ENCODE data around the gene TBC1D8. TPM values are rescaled to one million over a fixed set of nuclear protein-coding genes. Genes with fewer than 3 reads are reported as not detected.

TBC1D8 gene
- total and polyA plus RNA-seq, 2 of the 8 experiments (the other 6 are each of a cell fraction or from before 2014, with no cell fraction given) = 20.8 to 21.8 TPM

GRCh38 chr2:100992262-100992661 lies 158.9 kb downstream of the TBC1D8 start:
- H3K79me1 ChIP-seq (ENCODE audit: low read depth, low read length) = no peaks in the 10 kb centered on the region
- peaks cover 0 to 2% (median under 1%) of the 10 kb centered on the region in 4 experiments; a peak in 2 of 7 replicates for H3K4me1 ChIP-seq (replicated peaks in 1 of 4; ENCODE audit: control insufficient read depth in 3 of 4, insufficient read depth in 4 of 4, low read length in 3 of 4)
- no peak overlapping the region for H2BK12ac ChIP-seq (ENCODE audit: low read depth, low read length)
- H4K91ac ChIP-seq (replicated peaks; ENCODE audit: insufficient read length, low read length) = no peak overlapping the region
- no peak overlapping the region for H2BK15ac ChIP-seq (ENCODE audit: low read length)
- no peaks in the 10 kb centered on the region for H3K36me3 ChIP-seq (ENCODE audit: control insufficient read depth in 2 of 4, insufficient read depth in 4 of 4, low read length in 3 of 4)
- no peak overlapping the region for H3K27ac ChIP-seq (ENCODE audit: low read depth, low read length)
- no peak overlapping the region for H2BK5ac ChIP-seq (ENCODE audit: low read depth, low read length)
- H3K9me3 ChIP-seq (ENCODE audit: insufficient read depth in 2 of 2, low read depth in 1 of 2, low read length in 1 of 2) = no peaks in the 10 kb centered on the region
- WGBS, 2 experiments (ENCODE audit: extremely low coverage in 1 of 2, insufficient coverage in 1 of 2, insufficient read length in 1 of 2, insufficient replicate concordance in 2 of 2, low coverage in 1 of 2, low lambda C conversion rate in 2 of 2, missing lambda C conversion rate in 1 of 2) = 86% methylated on average over 6 of the region's 6 CpGs; no CpG with 5 or more reads in 1 of the 2 experiments
- ChIA-PET POLR2A (ENCODE audit: partially characterized antibody) (interaction anchor here (7.0 kb wide), 1 partner anchor 12 kb away, joined by 63 read pairs; the partner anchor contains the start of gene RPL31), CTCF (ENCODE audit: partially characterized antibody) (interaction anchor here (1.4 to 2.7 kb wide), 2 partner anchors 262 to 385 kb away, joined by 3 to 14 read pairs; no protein-coding TSS in a partner anchor)
- no peak overlapping the region for H3K4ac ChIP-seq (replicated peaks; ENCODE audit: insufficient read length, low read depth, low read length)
- no peak overlapping the region for H4K8ac ChIP-seq (ENCODE audit: extremely low read depth, insufficient read depth, low read length)
- H3K23me2 ChIP-seq (ENCODE audit: low read depth, low read length) = no peaks in the 10 kb centered on the region
- no peak overlapping the region for H3K9ac ChIP-seq (replicated peaks in 1 of 4; ENCODE audit: extremely low read depth in 1 of 4, low read depth in 3 of 4, low read length in 3 of 4)
- H3K4me3 ChIP-seq (ENCODE audit: extremely low read depth in 1 of 4, insufficient read depth in 2 of 4, low read depth in 3 of 4, low read length in 4 of 4) = no peak overlapping the region
- no peak overlapping the region for H3K18ac ChIP-seq (ENCODE audit: extremely low read depth, low read length)
- no peak for DNase-seq (ENCODE audit: low read depth in 1 of 2, low spot score in 2 of 2)
- H2BK20ac ChIP-seq (ENCODE audit: low read length) = no peak overlapping the region
- H3K14ac ChIP-seq (ENCODE audit: insufficient read length) = no peak overlapping the region
- no peak overlapping the region for H3K56ac ChIP-seq (replicated peaks; ENCODE audit: insufficient read length, low read depth, low read length)
- no peaks in the 10 kb centered on the region for H3K79me2 ChIP-seq (ENCODE audit: control insufficient read depth in 1 of 2, insufficient read depth in 2 of 2, low read length in 2 of 2)
- FAIRE-seq = no peak
- H4K20me1 ChIP-seq (replicated peaks in 1 of 2; ENCODE audit: control insufficient read depth in 1 of 2, insufficient read depth in 2 of 2, low read length in 2 of 2) = no peaks in the 10 kb centered on the region
- no peak overlapping the region for H3K4me2 ChIP-seq (ENCODE audit: insufficient read depth in 1 of 2, low read depth in 2 of 2, low read length in 2 of 2)
- H4K5ac ChIP-seq (ENCODE audit: insufficient read length, low read depth, low read length) = no peak overlapping the region
- H2AK5ac ChIP-seq (ENCODE audit: low read depth, low read length) = no peak overlapping the region
- H2AFZ ChIP-seq (ENCODE audit: low read length) = no peak overlapping the region
- H3K27me3 ChIP-seq (replicated peaks in 1 of 4; ENCODE audit: control insufficient read depth in 3 of 4, extremely low read depth in 1 of 4, insufficient read depth in 3 of 4, low read length in 3 of 4) = no peaks in the 10 kb centered on the region
- H3K23ac ChIP-seq (ENCODE audit: insufficient read length) = no peak overlapping the region
- no peak overlapping the region for H2BK120ac ChIP-seq (replicated peaks; ENCODE audit: low read depth, low read length)
- TF ChIP-seq EGR1 (IDR thresholded peaks at IDR 0.05; ENCODE audit: borderline replicate concordance, low read depth, low read length) (no peak), POLR2A (IDR thresholded peaks at IDR 0.05; ENCODE audit: control extremely low read depth in 1 of 2, low read depth in 2 of 2, low read length in 2 of 2) (no peak), CTBP2 (IDR thresholded peaks at IDR 0.05; ENCODE audit: borderline replicate concordance, insufficient read depth, insufficient read length, low read length) (no peak), ASH2L (IDR thresholded peaks at IDR 0.05; ENCODE audit: low read length) (no peak), CHD2 (IDR thresholded peaks at IDR 0.05; ENCODE audit: low read length) (no peak), KDM5A (IDR thresholded peaks at IDR 0.05; ENCODE audit: low read length) (no peak), BACH1 (IDR thresholded peaks at IDR 0.05; ENCODE audit: low read length) (no peak), CBX8 (IDR thresholded peaks at IDR 0.05; ENCODE audit: borderline replicate concordance, low read depth, low read length) (no peak), EP300 (IDR thresholded peaks at IDR 0.05; ENCODE audit: borderline replicate concordance in 1 of 2, low read depth in 2 of 2, low read length in 2 of 2) (no peak), ATF2 (IDR thresholded peaks at IDR 0.05; ENCODE audit: low read length) (no peak), SP2 (IDR thresholded peaks at IDR 0.05; ENCODE audit: low read length) (no peak), RXRA (IDR thresholded peaks at IDR 0.05; ENCODE audit: insufficient read depth, low read depth, low read length) (no peak)
